GM12878 (cell line): Measurements from ENCODE around the gene TNRC6C. TPM values are rescaled to one million over a fixed set of nuclear protein-coding genes. Genes with fewer than 3 reads are reported as not detected.

Experiments
- ATAC-seq: fragments of 200-7000 bp; cut with Tn5 transposase; 3 replicates; pipeline ENCODE4 v1.9.1; 2020; ENCODE audit warnings: mild to moderate bottlenecking, moderate library complexity
- BruUV-seq: library from RNA; stranded (reverse); fragments of 400-500 nt; replicated peaks from 2 replicates; lab custom pipeline; 2021; lab: Mats Ljungman, UMichigan
- CTCF ChIA-PET: fragments of 300-600 bp; sonication (Branson Sonifier 250); formaldehyde crosslinking; extraction: SDS; loops from one replicate; lab custom pipeline; 2021; ENCODE audit warnings: inconsistent platforms; lab: Yijun Ruan, JAX
- POLR2A ChIA-PET: fragments of 350-600 bp; formaldehyde crosslinking; extraction: SDS; loops from one replicate; lab custom pipeline; 2021; ENCODE audit warnings: inconsistent platforms; lab: Charles Lee
- RAD21 ChIA-PET: fragments of 300-600 bp; sonication (Branson Sonifier 250); formaldehyde crosslinking; loops from one replicate; lab custom pipeline; 2023; ENCODE audit warnings: antibody characterized with exemption; ENCODE audit not compliant: unreplicated experiment; lab: Charles Lee
- SMC1A ChIA-PET: fragments of 300-600 bp; sonication (Branson Sonifier 250); formaldehyde crosslinking; loops from one replicate; lab custom pipeline; 2023; ENCODE audit not compliant: unreplicated experiment, uncharacterized antibody; lab: Charles Lee
- DNase-seq: peaks from one replicate; pipeline ENCODE4 v3.0.0-alpha.2; 2011; ENCODE audit warnings: low read depth, low spot score
- FAIRE-seq: peaks from 3 replicates; lab custom pipeline; 2011; peaks lifted over from hg19 to GRCh38; lab: Jason Lieb, UNC
- H2AFZ ChIP-seq: 2 replicates; pipeline ENCODE4 v1.6.0; 2011; ENCODE audit warnings: low read depth, low read length, control low read depth; ENCODE audit not compliant: control insufficient read depth
- H3K27ac ChIP-seq: 2 replicates; pipeline ENCODE4 v1.5.1; 2011; ENCODE audit warnings: control low read depth; ENCODE audit not compliant: control insufficient read depth, insufficient read depth
- H3K27me3 ChIP-seq, 2 experiments: replicated peaks in 1 of 2; 2 replicates each; pipeline versions ENCODE4 v1.6.0 to v1.6.1; 2011; ENCODE audit warnings: low read length in 1 of 2; ENCODE audit not compliant: control insufficient read depth in 2 of 2, insufficient read depth in 2 of 2
- H3K36me3 ChIP-seq, 2 experiments: 2 replicates each; pipeline ENCODE4 v1.5.1; 2011; ENCODE audit warnings: low read length in 1 of 2; ENCODE audit not compliant: control insufficient read depth in 2 of 2, insufficient read depth in 2 of 2
- H3K4me1 ChIP-seq: 2 replicates; pipeline ENCODE4 v1.6.1; 2011; ENCODE audit warnings: mild to moderate bottlenecking, low read length, moderate library complexity, mixed read lengths; ENCODE audit not compliant: control insufficient read depth, insufficient read depth
- H3K4me2 ChIP-seq: 2 replicates; pipeline ENCODE4 v1.6.0; 2011; ENCODE audit warnings: control low read depth; ENCODE audit not compliant: control insufficient read depth, insufficient read depth
- H3K4me3 ChIP-seq: fragments of 200-600 bp; sonication (generic); 2 replicates; pipeline ENCODE4 v1.5.1; 2016
- H3K79me2 ChIP-seq: 2 replicates; pipeline ENCODE4 v1.6.0; 2011; ENCODE audit warnings: low read length; ENCODE audit not compliant: control insufficient read depth, insufficient read depth
- H3K9ac ChIP-seq: 2 replicates; pipeline ENCODE4 v1.8.0; 2011; ENCODE audit warnings: low read length, control low read depth, mixed read lengths; ENCODE audit not compliant: control insufficient read depth, insufficient read depth
- H3K9me3 ChIP-seq: replicated peaks from 3 replicates; pipeline ENCODE4 v1.5.1; 2011; ENCODE audit warnings: mild to moderate bottlenecking, low read length; ENCODE audit not compliant: control insufficient read depth, insufficient read depth
- H4K20me1 ChIP-seq: 2 replicates; pipeline ENCODE4 v1.6.0; 2011; ENCODE audit not compliant: control insufficient read depth, insufficient read depth
- IKZF2 ChIP-seq, 2 experiments: fragments of 450-650 bp; IDR thresholded peaks; 2 replicates each; pipeline ENCODE4 v1.6.1; 2017; ENCODE audit warnings: mild to moderate bottlenecking in 2 of 2, moderate library complexity in 2 of 2
- MEF2B ChIP-seq: fragments of 450-650 bp; IDR thresholded peaks from 2 replicates; pipeline ENCODE4 v1.6.1; 2018; ENCODE audit warnings: mild to moderate bottlenecking, moderate library complexity; ENCODE audit not compliant: partially characterized antibody, poor library complexity, severe bottlenecking
- POLR2A ChIP-seq: IDR thresholded peaks from 2 replicates; pipeline ENCODE4 v1.6.1; 2011; ENCODE audit warnings: low read depth, mild to moderate bottlenecking, low read length
- POLR2AphosphoS2 ChIP-seq: IDR thresholded peaks from 2 replicates; pipeline ENCODE4 v1.6.1; 2011; ENCODE audit warnings: low read depth, mild to moderate bottlenecking, low read length, improper control_type of control experiment, moderate library complexity
- TCF7 ChIP-seq: IDR thresholded peaks from 2 replicates; pipeline ENCODE4 v1.6.1; 2014; ENCODE audit warnings: antibody characterized with exemption, borderline replicate concordance
- ZBED1 ChIP-seq: IDR thresholded peaks from 2 replicates; pipeline ENCODE4 v1.6.1; 2016; ENCODE audit warnings: borderline replicate concordance
- WGBS: methylation state at CpG from one replicate; pipeline ENCODE4 v1.1.6; 2016; ENCODE audit warnings: low lambda C conversion rate; ENCODE audit not compliant: insufficient replicate concordance, insufficient coverage; ENCODE audit errors: missing lambda C conversion rate; 5-methylcytosine and 5-hydroxymethylcytosine counted together
- in situ Hi-C: fragments of 300-500 bp; cut with MboI; formaldehyde crosslinking; loops from 9 replicates; pipeline ENCODE4 v1.14.3; 2018; ENCODE audit warnings: mixed read lengths
- intact Hi-C: fragments of 100-400 bp; cut with micrococcal nuclease; formaldehyde crosslinking; loops from one replicate; pipeline ENCODE4 v1.14.2; 2022; ENCODE audit not compliant: unreplicated experiment
- polyA plus RNA-seq, 11 experiments: library from polyadenylated mRNA; depleted of rRNA in 4 of 11; unstranded in 6 of 11; stranded (reverse) in 5 of 11; fragments of >200 nt; fragmentation: Nextera tagmentation in 4 of 11; fragmentation: Illumina TruSeq in 1 of 11; extraction: Ambion mirVana in 4 of 11; extraction: Trizol in 1 of 11; gene quantifications; 1 replicate in 1 of 11; 2 replicates in 10 of 11; pipeline versions ENCODE4 v1.2.1 to v1.2.3, GENCODE V29; 2011 to 2016; ENCODE audit warnings: inconsistent platforms in 2 of 11, missing spikeins in 2 of 11, low read depth in 1 of 11
- total RNA-seq, 4 experiments: library from RNA; depleted of rRNA in 3 of 4; stranded (reverse); fragments of >200 nt in 3 of 4; fragmentation: Illumina TruSeq in 1 of 4; extraction: Trizol in 1 of 4; gene quantifications; 2 replicates each; pipeline versions ENCODE4 v1.2.1 to v1.2.3, GENCODE V29; 2013 to 2021
- TF ChIP-seq, protein P1 (sequence below): fragments of 450-650 bp; IDR thresholded peaks from 2 replicates; pipeline ENCODE4 v1.6.1; 2017; ENCODE audit warnings: mild to moderate bottlenecking, moderate library complexity

Gene TNRC6C
- total and polyA plus RNA-seq, 10 of the 15 experiments (the other 5 are each of a cell fraction or from before 2014, with no cell fraction given): 0.40 to 6.1 (median 0.96) TPM

DNA sequence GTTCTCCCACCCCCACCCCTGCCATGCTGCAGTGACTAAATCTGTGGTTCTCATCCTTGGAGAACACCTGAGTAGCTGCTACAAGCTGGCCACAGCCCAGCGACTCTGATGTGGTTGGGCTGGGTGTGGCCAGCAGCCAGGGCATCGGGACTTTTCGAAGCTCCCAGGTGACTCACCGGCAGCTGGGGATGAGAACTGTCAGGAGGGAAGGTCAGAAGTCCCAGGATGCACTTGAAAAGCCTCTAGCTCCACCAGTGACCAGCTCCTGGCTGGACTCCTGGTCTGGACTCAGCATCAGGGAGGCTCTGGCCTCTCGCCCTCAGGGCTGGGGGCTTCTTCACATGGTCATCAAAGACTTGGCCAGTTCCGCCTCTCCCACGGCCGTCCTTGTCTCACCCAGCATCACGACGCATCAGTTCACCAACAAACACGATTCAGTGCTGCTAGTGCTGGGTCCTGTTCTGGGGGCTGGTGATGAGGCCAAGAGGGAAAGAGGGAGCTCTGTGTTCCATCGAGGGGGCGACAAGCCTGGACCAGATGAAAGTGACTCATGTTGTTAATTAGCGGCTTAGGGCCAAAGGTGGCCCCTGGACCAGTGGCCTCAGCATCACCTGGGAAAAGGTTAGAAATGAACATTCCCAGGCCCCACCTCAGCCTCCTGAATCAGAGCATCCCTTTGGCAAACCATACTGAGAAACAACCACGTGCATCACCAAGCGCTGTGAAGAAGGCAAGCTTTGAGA lies 183.8 kb downstream of the TNRC6C start (continued):
- TF ChIP-seq, protein P1, sequence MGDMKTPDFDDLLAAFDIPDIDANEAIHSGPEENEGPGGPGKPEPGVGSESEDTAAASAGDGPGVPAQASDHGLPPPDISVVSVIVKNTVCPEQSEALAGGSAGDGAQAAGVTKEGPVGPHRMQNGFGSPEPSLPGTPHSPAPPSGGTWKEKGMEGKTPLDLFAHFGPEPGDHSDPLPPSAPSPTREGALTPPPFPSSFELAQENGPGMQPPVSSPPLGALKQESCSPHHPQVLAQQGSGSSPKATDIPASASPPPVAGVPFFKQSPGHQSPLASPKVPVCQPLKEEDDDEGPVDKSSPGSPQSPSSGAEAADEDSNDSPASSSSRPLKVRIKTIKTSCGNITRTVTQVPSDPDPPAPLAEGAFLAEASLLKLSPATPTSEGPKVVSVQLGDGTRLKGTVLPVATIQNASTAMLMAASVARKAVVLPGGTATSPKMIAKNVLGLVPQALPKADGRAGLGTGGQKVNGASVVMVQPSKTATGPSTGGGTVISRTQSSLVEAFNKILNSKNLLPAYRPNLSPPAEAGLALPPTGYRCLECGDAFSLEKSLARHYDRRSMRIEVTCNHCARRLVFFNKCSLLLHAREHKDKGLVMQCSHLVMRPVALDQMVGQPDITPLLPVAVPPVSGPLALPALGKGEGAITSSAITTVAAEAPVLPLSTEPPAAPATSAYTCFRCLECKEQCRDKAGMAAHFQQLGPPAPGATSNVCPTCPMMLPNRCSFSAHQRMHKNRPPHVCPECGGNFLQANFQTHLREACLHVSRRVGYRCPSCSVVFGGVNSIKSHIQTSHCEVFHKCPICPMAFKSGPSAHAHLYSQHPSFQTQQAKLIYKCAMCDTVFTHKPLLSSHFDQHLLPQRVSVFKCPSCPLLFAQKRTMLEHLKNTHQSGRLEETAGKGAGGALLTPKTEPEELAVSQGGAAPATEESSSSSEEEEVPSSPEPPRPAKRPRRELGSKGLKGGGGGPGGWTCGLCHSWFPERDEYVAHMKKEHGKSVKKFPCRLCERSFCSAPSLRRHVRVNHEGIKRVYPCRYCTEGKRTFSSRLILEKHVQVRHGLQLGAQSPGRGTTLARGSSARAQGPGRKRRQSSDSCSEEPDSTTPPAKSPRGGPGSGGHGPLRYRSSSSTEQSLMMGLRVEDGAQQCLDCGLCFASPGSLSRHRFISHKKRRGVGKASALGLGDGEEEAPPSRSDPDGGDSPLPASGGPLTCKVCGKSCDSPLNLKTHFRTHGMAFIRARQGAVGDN: peak; percentile 63; the same call in 1 of the 2 replicates
- TF ChIP-seq MEF2B: peak; percentile 17
- TF ChIP-seq IKZF2 (IDR thresholded peaks at IDR 0.05): peak in 1 of 2 experiments; percentile 32; a peak in 2 of 4 replicates

GRCh38 chr17:78143214-78144146 lies 185.0 kb downstream of the TNRC6C start:
- Histone ChIP-seq H3K4me2 (no peak overlapping the region), H3K4me3 (no peak overlapping the region), H3K79me2 (peaks cover 6% of the 10 kb centered on the region), H3K36me3 (peaks cover 0 to 5% of the 10 kb centered on the region in 2 experiments; a peak in 3 of 4 replicates), H3K9me3 (no peaks in the 10 kb centered on the region), H4K20me1 (no peaks in the 10 kb centered on the region), H3K27ac (peak overlapping the region; percentile 77), H3K9ac (peak overlapping the region; percentile 26; the same call in 1 of the 2 replicates), H3K27me3 (no peaks in the 10 kb centered on the region), H2AFZ (no peak overlapping the region), H3K4me1 (peaks cover 75% of the 10 kb centered on the region)
- 0 out of 2 replicates have a peak, but pooled peaks have one; percentile 38 for TF ChIP-seq POLR2AphosphoS2
- no peak for TF ChIP-seq TCF7
- peak; percentile 58 for TF ChIP-seq POLR2A
- peak; percentile 34; the same call in 1 of the 2 replicates for TF ChIP-seq ZBED1
- intact Hi-C loops (no loop called here), in situ Hi-C loops (no loop called here)
- POLR2A ChIA-PET: interaction anchor here (0.7 to 5.1 kb wide), 15 partner anchors 9 to 35 kb away, joined by 3 to 37 read pairs (median 9); partner anchors contain the start of genes SYNGR2, TMC6 and TMC8
- 82% methylated on average over 21 of the region's 21 CpGs for WGBS
- BruUV-seq: no TSS peak
- FAIRE-seq: no peak
- CTCF ChIA-PET: interaction anchor here (0.8 to 5.0 kb wide), 7 partner anchors 8 to 31 kb away, joined by 3 to 51 read pairs (median 5); no protein-coding TSS in a partner anchor
- no peak for DNase-seq
- RAD21 ChIA-PET: interaction anchor here (0.9 to 3.3 kb wide), 12 partner anchors 11 to 123 kb away, joined by 3 to 29 read pairs (median 4); partner anchors contain the start of gene TMC8
- SMC1A ChIA-PET: interaction anchor here (0.8 to 1.9 kb wide), 9 partner anchors 8 to 33 kb away, joined by 3 to 9 read pairs (median 5); no protein-coding TSS in a partner anchor
- ATAC-seq: no peak
